Left ventricle myocardium superior (tissue), 1 donor: ENCODE measurements around the gene IGLL1. TPM values are rescaled to one million over a fixed set of nuclear protein-coding genes. Genes with fewer than 3 reads are reported as not detected.
"Not testable (repeated sequence)": the region's sequence is repeated elsewhere in the genome, so short reads cannot be mapped to it uniquely, and the experiment has no call there.

ENCODE experiments used
- ATAC-seq: fragments of 200-7000 bp; cut with Tn5 transposase; one replicate; pipeline ENCODE4 v1.9.1; 2020; ENCODE audit warnings: mild to moderate bottlenecking, moderate library complexity
- DNase-seq: peaks from one replicate; pipeline ENCODE4 v3.0.0-alpha.2; 2020
- intact Hi-C: fragments of 100-400 bp; cut with micrococcal nuclease; formaldehyde crosslinking; loops from one replicate; pipeline ENCODE4 v1.11.0; 2022
- total RNA-seq: library from RNA; stranded (reverse); fragmentation: NEBNext Ultra II Directional; extraction: Animal tissue kit (Norgen Biotek cat#: 25700); gene quantifications from one replicate; pipeline ENCODE4 v1.2.1, GENCODE V29; 2021
- donor health status: DM: no; HTN: yes; CAD: no; lungs with severe emphysema.

IGLL1 gene
- total RNA-seq, 1 donor from 2014 or later, result not detected

GRCh38 chr22:23565915-23566704 lies 14.0 kb downstream of the IGLL1 start:
- intact Hi-C loops, result no loop called here
- peak; percentile 31 for ATAC-seq
- DNase-seq, result no peak

- DNase-seq (no peak), ATAC-seq (peak; percentile 64)
- intact Hi-C loops, result no loop called here
Observed at GRCh38 chr22:23565305-23565914, 14.7 kb downstream of the IGLL1 start.

- ATAC-seq (no peak), DNase-seq (no peak)
- intact Hi-C loops, result no loop called here
Observed at GRCh38 chr22:23564276-23564675, 15.8 kb downstream of the IGLL1 start.

- ATAC-seq (no peak), DNase-seq (no peak)
- intact Hi-C loops, result no loop called here
Observed at GRCh38 chr22:23563111-23563510, 17.0 kb downstream of the IGLL1 start.

GRCh38 chr22:23562186-23562585 lies 17.9 kb downstream of the IGLL1 start:
- intact Hi-C loops, result no loop called here
- ATAC-seq (no peak), DNase-seq (no peak)

- DNase-seq, ATAC-seq, intact Hi-C loops: not testable (repeated sequence)
Observed at GRCh38 chr22:23561025-23561510, 19.0 kb downstream of the IGLL1 start.

GRCh38 chr22:23560215-23560614 lies 19.9 kb downstream of the IGLL1 start:
- intact Hi-C loops, ATAC-seq, DNase-seq: not testable (repeated sequence)

- intact Hi-C loops, result no loop called here
- DNase-seq (no peak), ATAC-seq (no peak)
Observed at GRCh38 chr22:23557467-23557866, 22.6 kb downstream of the IGLL1 start.

- DNase-seq, result no peak
- intact Hi-C loops, result no loop called here
- no peak for ATAC-seq
Observed at GRCh38 chr22:23557036-23557435, 23.1 kb downstream of the IGLL1 start.

- ATAC-seq (no peak), DNase-seq (no peak)
- intact Hi-C loops, result no loop called here
Observed at GRCh38 chr22:23556026-23556620, 24.0 kb downstream of the IGLL1 start.

- DNase-seq, result no peak
- no peak for ATAC-seq
- intact Hi-C loops, result no loop called here
Observed at GRCh38 chr22:23555118-23555517, 25.0 kb downstream of the IGLL1 start.

- no peak for DNase-seq
- ATAC-seq, result no peak
- intact Hi-C loops, result no loop called here
Observed at GRCh38 chr22:23553924-23554870, 25.9 kb downstream of the IGLL1 start.

- intact Hi-C loops, result no loop called here
- ATAC-seq (no peak), DNase-seq (no peak)
Observed at GRCh38 chr22:23553438-23553837, 26.7 kb downstream of the IGLL1 start.

GRCh38 chr22:23552573-23552972 lies 27.5 kb downstream of the IGLL1 start:
- intact Hi-C loops, result no loop called here
- DNase-seq (no peak), ATAC-seq (no peak)

- DNase-seq (no peak), ATAC-seq (no peak)
- intact Hi-C loops, result no loop called here
Observed at GRCh38 chr22:23551385-23551784, 28.7 kb downstream of the IGLL1 start.

GRCh38 chr22:23550049-23550650 lies 29.9 kb downstream of the IGLL1 start:
- no peak for ATAC-seq
- intact Hi-C loops, result no loop called here

GRCh38 chr22:23549198-23549595 lies 30.9 kb downstream of the IGLL1 start:
- DNase-seq, result no peak
- intact Hi-C loops, result no loop called here
- ATAC-seq, result no peak

More at GRCh38 chr22:23550049-23550650, 29.9 kb downstream of the IGLL1 start:
- DNase-seq, result no peak

GRCh38 chr22:23548501-23549197 lies 31.4 kb downstream of the IGLL1 start:
- no peak for DNase-seq
- intact Hi-C loops, result no loop called here
- ATAC-seq, result no peak
